Activated B cell treated with CpG ODN at 0.5 μM for 24 hours (primary cell): ENCODE measurements around the gene KIFC1. TPM values are rescaled to one million over a fixed set of nuclear protein-coding genes. Genes with fewer than 3 reads are reported as not detected.

Experiments
- ATAC-seq: fragments of 200-7000 bp; cut with Tn5 transposase; one replicate; pipeline ENCODE4 v1.10.0; 2021; ENCODE audit warnings: low read depth, mild to moderate bottlenecking, moderate library complexity
- CTCF ChIA-PET: fragments of 350-600 bp; sonication (Branson Sonifier 250); formaldehyde crosslinking; loops from one replicate; lab custom pipeline; 2021; ENCODE audit warnings: antibody characterized with exemption; lab: Charles Lee
- POLR2A ChIA-PET: fragments of 350-600 bp; sonication (Branson Sonifier 250); formaldehyde crosslinking; loops from one replicate; lab custom pipeline; 2021; ENCODE audit warnings: antibody characterized with exemption; lab: Charles Lee
- DNase-seq: peaks from one replicate; pipeline ENCODE4 v3.0.0; 2022
- H3K27ac Mint-ChIP-seq: one replicate; pipeline ENCODE4 v1.8.0; 2020; ENCODE audit warnings: mixed read lengths
- H3K27me3 Mint-ChIP-seq: one replicate; pipeline ENCODE4 v1.8.0; 2021; ENCODE audit warnings: mixed read lengths
- H3K36me3 Mint-ChIP-seq: one replicate; pipeline ENCODE4 v1.8.0; 2021; ENCODE audit warnings: low read depth, mixed read lengths
- H3K4me1 Mint-ChIP-seq: one replicate; pipeline ENCODE4 v1.8.0; 2021; ENCODE audit warnings: mixed read lengths
- H3K4me3 Mint-ChIP-seq: one replicate; pipeline ENCODE4 v1.8.0; 2020; ENCODE audit warnings: mild to moderate bottlenecking, mixed read lengths
- H3K9me3 Mint-ChIP-seq: one replicate; pipeline ENCODE4 v1.8.0; 2020; ENCODE audit warnings: mixed read lengths
- intact Hi-C: fragments of 100-400 bp; cut with micrococcal nuclease; formaldehyde crosslinking; loops from one replicate; pipeline ENCODE4 v1.15.1; 2024
- total RNA-seq: library from RNA; stranded (reverse); gene quantifications from 2 replicates; pipeline ENCODE4 v1.2.3, GENCODE V29; 2022
- TF ChIP-seq, protein P1 (sequence below): fragments of 200-600 bp; IDR thresholded peaks from one replicate; pipeline ENCODE4 v1.8.0; 2022; ENCODE audit warnings: antibody characterized with exemption, mild to moderate bottlenecking

The KIFC1 gene
- total RNA-seq, 1 donor from 2014 or later: 2.2 TPM

DNA sequence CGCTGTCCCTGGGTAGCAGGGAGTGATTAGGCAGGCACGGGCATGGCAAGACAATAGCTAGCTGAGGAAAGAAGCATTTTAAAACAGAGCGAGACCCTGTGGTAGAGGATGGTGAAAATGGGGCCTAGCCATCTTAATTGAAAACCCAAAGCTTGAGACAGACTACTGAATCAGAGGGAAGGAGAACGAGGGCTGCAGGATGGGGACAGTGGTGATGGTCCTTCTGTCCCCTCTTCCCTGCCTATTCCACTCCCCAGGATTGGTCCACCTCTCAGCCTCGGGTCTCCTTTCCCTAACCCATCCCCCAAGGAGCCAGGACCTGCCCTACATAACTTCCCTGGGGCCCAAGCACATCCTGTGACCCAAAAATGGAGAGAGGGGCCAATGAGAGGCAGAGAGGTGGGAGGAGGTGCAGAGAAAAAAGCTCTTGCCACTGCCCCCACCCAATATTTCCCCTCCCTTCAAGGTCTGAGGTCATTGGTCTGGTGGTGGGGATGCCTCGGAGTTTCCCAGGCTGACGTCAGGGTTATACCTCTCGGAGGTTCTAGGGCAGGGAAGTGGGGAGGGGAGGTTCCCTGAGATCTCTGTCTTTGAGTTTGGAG lies 27.2 kb downstream of the KIFC1 start:
- CTCF ChIA-PET: interaction anchor here (1.4 to 2.3 kb wide), 2 partner anchors 12 to 16 kb away, joined by 4 to 9 read pairs; no protein-coding TSS in a partner anchor
- H3K9me3 Mint-ChIP-seq: no peaks in the 10 kb centered on the region
- intact Hi-C loops: loop anchor here (1.0 to 10.0 kb wide), 9 partner anchors 8 to 576 kb away; partner anchors contain the start of genes HLA-DOA, PSMB8, RXRB and SLC39A7
- ATAC-seq: no peak
- no peak for DNase-seq
- H3K36me3 Mint-ChIP-seq: peaks cover 29% of the 10 kb centered on the region
- H3K27ac Mint-ChIP-seq: peak overlapping the region; percentile 96
- POLR2A ChIA-PET: interaction anchor here (0.9 to 5.9 kb wide), 15 partner anchors 7 to 447 kb away, joined by 3 to 31 read pairs (median 7); partner anchors contain the start of genes B3GALT4, BAK1, PFDN6 and PHF1
- H3K4me3 Mint-ChIP-seq: peak overlapping the region; percentile 91
- no peaks in the 10 kb centered on the region for H3K27me3 Mint-ChIP-seq
- H3K4me1 Mint-ChIP-seq: peaks cover 60% of the 10 kb centered on the region
- TF ChIP-seq, protein P1, sequence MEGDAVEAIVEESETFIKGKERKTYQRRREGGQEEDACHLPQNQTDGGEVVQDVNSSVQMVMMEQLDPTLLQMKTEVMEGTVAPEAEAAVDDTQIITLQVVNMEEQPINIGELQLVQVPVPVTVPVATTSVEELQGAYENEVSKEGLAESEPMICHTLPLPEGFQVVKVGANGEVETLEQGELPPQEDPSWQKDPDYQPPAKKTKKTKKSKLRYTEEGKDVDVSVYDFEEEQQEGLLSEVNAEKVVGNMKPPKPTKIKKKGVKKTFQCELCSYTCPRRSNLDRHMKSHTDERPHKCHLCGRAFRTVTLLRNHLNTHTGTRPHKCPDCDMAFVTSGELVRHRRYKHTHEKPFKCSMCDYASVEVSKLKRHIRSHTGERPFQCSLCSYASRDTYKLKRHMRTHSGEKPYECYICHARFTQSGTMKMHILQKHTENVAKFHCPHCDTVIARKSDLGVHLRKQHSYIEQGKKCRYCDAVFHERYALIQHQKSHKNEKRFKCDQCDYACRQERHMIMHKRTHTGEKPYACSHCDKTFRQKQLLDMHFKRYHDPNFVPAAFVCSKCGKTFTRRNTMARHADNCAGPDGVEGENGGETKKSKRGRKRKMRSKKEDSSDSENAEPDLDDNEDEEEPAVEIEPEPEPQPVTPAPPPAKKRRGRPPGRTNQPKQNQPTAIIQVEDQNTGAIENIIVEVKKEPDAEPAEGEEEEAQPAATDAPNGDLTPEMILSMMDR: no peak

DNA sequence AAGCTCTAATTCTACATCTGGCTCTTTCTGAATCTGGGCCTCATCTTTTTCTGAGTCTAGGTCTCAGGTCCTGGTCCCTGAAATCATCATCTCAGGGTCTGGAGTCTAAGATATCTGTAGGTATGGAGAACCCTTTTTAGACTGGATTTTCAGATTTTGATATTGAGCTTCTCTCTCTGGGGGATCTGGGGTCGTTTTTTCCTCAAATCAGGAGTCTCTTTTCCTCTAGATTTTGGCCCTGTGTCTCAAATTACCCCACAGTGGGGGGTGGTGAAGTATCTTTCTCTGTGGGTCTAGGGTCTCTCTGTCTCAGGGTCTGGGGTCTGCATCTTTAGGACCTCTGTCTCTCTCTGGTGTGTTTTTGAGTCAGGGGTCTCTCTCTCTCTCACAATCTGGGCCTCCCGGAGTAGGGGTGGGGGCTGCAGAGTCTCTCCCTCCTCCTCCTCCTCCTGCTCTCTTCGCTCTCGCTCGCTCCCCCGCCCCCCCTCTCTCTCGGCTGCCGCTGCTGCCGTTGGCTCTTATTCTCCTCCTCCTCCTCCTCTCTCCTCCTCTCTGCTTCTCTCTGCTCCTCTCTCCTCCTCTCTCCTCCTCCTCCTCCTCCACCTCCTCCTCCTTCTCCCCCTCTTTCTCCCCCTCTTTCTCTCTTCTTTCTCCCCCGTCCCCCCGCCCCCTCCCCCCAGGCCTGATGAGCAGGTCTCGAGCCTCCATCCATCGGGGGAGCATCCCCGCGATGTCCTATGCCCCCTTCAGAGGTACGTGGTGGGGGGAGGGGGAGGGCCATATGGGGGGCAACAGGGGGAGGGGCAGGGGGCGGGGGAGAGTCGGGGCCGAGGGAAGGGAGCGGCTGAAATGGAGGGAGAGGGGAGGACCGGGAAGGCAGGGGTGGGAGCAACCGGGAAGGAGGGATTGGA lies 28.2 kb downstream of the KIFC1 start, which contains the start of gene SYNGAP1:
Gene SYNGAP1 (plus strand): TSS at position 486 of the 911 bp plus-strand sequence. CDS start 200 bp downstream, at position 686.
- ATAC-seq (no peak), DNase-seq (no peak)
- Mint-ChIP-seq H3K36me3 (peaks cover 19% of the 10 kb centered on the region), H3K27me3 (no peaks in the 10 kb centered on the region), H3K27ac (peak within 1 kb of the TSS; percentile 96), H3K4me3 (peak within 1 kb of the TSS; percentile 32), H3K9me3 (no peaks in the 10 kb centered on the region), H3K4me1 (peaks cover 60% of the 10 kb centered on the region)
- TF ChIP-seq, protein P1: no peak
- intact Hi-C loops: loop anchor here (5.0 to 10.0 kb wide), 2 partner anchors 415 to 578 kb away; partner anchors contain the start of genes HLA-DOA and PSMB8
- ChIA-PET CTCF (interaction anchor here (0.6 to 2.3 kb wide), 2 partner anchors 11 to 31 kb away, joined by 3 to 9 read pairs; no protein-coding TSS in a partner anchor), POLR2A (interaction anchor here (1.4 to 5.9 kb wide), 6 partner anchors 9 to 151 kb away, joined by 3 to 28 read pairs (median 14); partner anchors contain the start of genes B3GALT4, PHF1, RPS18 and VPS52)

DNA sequence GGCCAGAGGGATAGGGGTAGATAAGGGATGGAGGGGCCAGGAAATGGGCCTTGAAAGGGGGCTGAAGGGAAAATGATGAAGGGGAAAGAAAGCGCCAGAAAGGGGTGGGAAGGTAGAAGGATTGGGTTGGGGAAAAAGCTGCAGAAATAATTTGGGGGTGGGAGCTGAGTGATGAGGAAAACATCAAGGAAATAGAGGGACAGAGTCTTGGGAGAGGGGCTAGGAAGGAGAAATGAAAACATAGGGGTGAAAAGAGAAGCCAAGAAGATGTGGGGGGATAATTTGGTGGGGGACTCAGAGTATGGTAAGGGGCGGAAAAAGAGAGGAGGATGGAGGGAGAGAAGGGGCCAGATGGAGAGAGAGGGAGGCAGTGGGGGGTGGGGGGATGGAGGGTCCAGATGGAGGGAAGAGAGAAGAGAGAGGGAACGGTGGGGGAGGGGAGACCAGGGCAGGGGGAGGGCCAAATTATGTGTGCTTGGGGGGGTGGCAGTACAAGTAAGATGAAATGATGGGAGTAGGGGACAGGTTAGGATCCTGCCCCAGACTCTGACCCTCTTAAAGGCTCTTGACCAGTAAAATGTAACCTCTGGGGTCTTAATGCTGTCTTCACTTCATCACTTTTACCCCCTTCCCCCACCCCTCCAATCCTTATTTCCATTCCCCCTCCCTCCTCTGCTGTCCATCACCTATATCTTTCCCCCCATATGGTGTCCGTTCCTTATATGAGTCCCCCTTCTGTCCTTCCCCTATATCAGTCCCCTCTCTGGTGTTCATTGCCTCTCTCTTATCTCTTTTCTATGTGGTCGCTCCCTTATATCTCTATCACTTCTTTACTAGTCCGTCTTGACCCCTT lies 29.1 kb downstream of the KIFC1 start:
- no peaks in the 10 kb centered on the region for H3K9me3 Mint-ChIP-seq
- CTCF ChIA-PET: interaction anchor here (0.6 kb wide), 1 partner anchor 31 kb away, joined by 3 read pairs; no protein-coding TSS in a partner anchor
- H3K4me3 Mint-ChIP-seq: no peak overlapping the region
- intact Hi-C loops: no loop called here
- DNase-seq: no peak
- POLR2A ChIA-PET: interaction anchor here (0.6 kb wide), 1 partner anchor 10 kb away, joined by 4 read pairs; the partner anchor contains the start of gene PHF1
- TF ChIP-seq, protein P1: no peak
- peak overlapping the region; percentile 21 for H3K27ac Mint-ChIP-seq
- H3K4me1 Mint-ChIP-seq: peaks cover 60% of the 10 kb centered on the region
- no peak for ATAC-seq
- H3K36me3 Mint-ChIP-seq: peaks cover 10% of the 10 kb centered on the region
- no peaks in the 10 kb centered on the region for H3K27me3 Mint-ChIP-seq

DNA sequence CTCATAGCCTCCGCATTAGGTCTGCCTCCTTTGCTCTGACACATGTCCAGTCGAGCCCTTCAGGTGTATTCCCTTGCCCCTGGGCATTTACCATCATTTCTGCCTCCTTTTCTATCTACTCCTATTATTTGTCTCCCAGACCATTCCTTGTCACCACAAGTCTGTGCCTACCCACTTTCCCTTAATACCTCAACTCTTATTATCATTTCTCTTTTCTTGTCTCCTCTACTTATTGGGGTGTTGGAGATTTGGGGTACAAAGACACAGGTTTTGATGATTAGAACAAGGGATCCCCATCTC lies 29.7 kb downstream of the KIFC1 start:
- Mint-ChIP-seq H3K9me3 (no peaks in the 10 kb centered on the region), H3K27ac (peak overlapping the region; percentile 21), H3K36me3 (peaks cover 6% of the 10 kb centered on the region), H3K4me3 (no peak overlapping the region), H3K27me3 (no peaks in the 10 kb centered on the region), H3K4me1 (peaks cover 58% of the 10 kb centered on the region)
- TF ChIP-seq, protein P1: no peak
- intact Hi-C loops: no loop called here
- ATAC-seq (no peak), DNase-seq (no peak)
- ChIA-PET POLR2A (no interaction called here), CTCF (no interaction called here)
